Astrocyte (in vitro differentiated cells and primary cell): ENCODE data around the gene HSD17B2. TPM values are rescaled to one million over a fixed set of nuclear protein-coding genes. Genes with fewer than 3 reads are reported as not detected.
"Not testable (repeated sequence)": the region's sequence is repeated elsewhere in the genome, so short reads cannot be mapped to it uniquely, and the experiment has no call there.

ENCODE experiments used
- DNase-seq: peaks from one replicate; pipeline ENCODE4 v3.0.0-alpha.2; 2010; ENCODE audit warnings: low read depth
- FAIRE-seq: peaks from 2 replicates; lab custom pipeline; 2011; peaks lifted over from hg19 to GRCh38; lab: Jason Lieb, UNC
- H2AFZ ChIP-seq: 2 replicates; pipeline ENCODE4 v1.6.0; 2012; ENCODE audit warnings: low read depth, low read length, inconsistent platforms
- H3K27ac ChIP-seq: 2 replicates; pipeline ENCODE4 v1.5.1; 2011; ENCODE audit warnings: low read depth, low read length, inconsistent platforms
- H3K27me3 ChIP-seq: 2 replicates; pipeline ENCODE4 v1.6.0; 2011; ENCODE audit warnings: low read length, inconsistent platforms; ENCODE audit not compliant: insufficient read depth
- H3K36me3 ChIP-seq: 2 replicates; pipeline ENCODE4 v1.5.1; 2011; ENCODE audit warnings: low read length, inconsistent platforms; ENCODE audit not compliant: insufficient read depth
- H3K4me1 ChIP-seq: 2 replicates; pipeline ENCODE4 v1.5.1; 2011; ENCODE audit warnings: low read length, inconsistent platforms; ENCODE audit not compliant: insufficient read depth
- H3K4me2 ChIP-seq: 2 replicates; pipeline ENCODE4 v1.6.0; 2012; ENCODE audit warnings: low read length, inconsistent platforms
- H3K4me3 ChIP-seq: 2 replicates; pipeline ENCODE4 v1.5.1; 2011; ENCODE audit warnings: low read depth, mild to moderate bottlenecking, low read length, inconsistent platforms; ENCODE audit not compliant: insufficient read depth
- H3K79me2 ChIP-seq: 2 replicates; pipeline ENCODE4 v1.6.0; 2012; ENCODE audit warnings: mild to moderate bottlenecking, low read length, inconsistent platforms; ENCODE audit not compliant: insufficient read depth
- H3K9ac ChIP-seq: 2 replicates; pipeline ENCODE4 v1.6.0; 2012; ENCODE audit warnings: mild to moderate bottlenecking, low read length, inconsistent platforms
- H3K9me3 ChIP-seq: 2 replicates; pipeline ENCODE4 v1.5.1; 2012; ENCODE audit warnings: low read depth, mild to moderate bottlenecking, low read length, inconsistent platforms; ENCODE audit not compliant: insufficient read depth
- H4K20me1 ChIP-seq: 2 replicates; pipeline ENCODE4 v1.6.0; 2012; ENCODE audit warnings: low read length, inconsistent platforms; ENCODE audit not compliant: insufficient read depth
- H3K27ac Mint-ChIP-seq: one replicate; pipeline ENCODE4 v1.8.0; 2021; ENCODE audit warnings: mild to moderate bottlenecking, mixed read lengths; ENCODE audit not compliant: unreplicated experiment
- H3K27me3 Mint-ChIP-seq: one replicate; pipeline ENCODE4 v1.8.0; 2021; ENCODE audit warnings: low read depth, mixed read lengths; ENCODE audit not compliant: unreplicated experiment
- H3K36me3 Mint-ChIP-seq: one replicate; pipeline ENCODE4 v1.8.0; 2021; ENCODE audit warnings: low read depth, mixed read lengths; ENCODE audit not compliant: unreplicated experiment
- H3K4me1 Mint-ChIP-seq: one replicate; pipeline ENCODE4 v1.8.0; 2021; ENCODE audit warnings: low read depth, mixed read lengths; ENCODE audit not compliant: unreplicated experiment
- H3K4me3 Mint-ChIP-seq: one replicate; pipeline ENCODE4 v1.8.0; 2021; ENCODE audit warnings: mild to moderate bottlenecking, moderate library complexity, mixed read lengths; ENCODE audit not compliant: unreplicated experiment
- H3K9me3 Mint-ChIP-seq: one replicate; pipeline ENCODE4 v1.8.0; 2021; ENCODE audit warnings: mild to moderate bottlenecking, mixed read lengths; ENCODE audit not compliant: unreplicated experiment
- EZH2 ChIP-seq: IDR thresholded peaks from 2 replicates; pipeline ENCODE4 v1.6.1; 2012; ENCODE audit warnings: mild to moderate bottlenecking, low read length, inconsistent platforms; ENCODE audit not compliant: insufficient read depth
- total RNA-seq: library from RNA; stranded (reverse); gene quantifications from 2 replicates; pipeline ENCODE4 v1.2.1, GENCODE V29; 2021
- TF ChIP-seq, protein P1 (sequence below): IDR thresholded peaks from 2 replicates; pipeline ENCODE4 v1.5.1; 2011; ENCODE audit warnings: low read depth, mild to moderate bottlenecking, inconsistent platforms, low read length, moderate library complexity; ENCODE audit not compliant: insufficient read depth

Gene HSD17B2
- total RNA-seq, 1 donor from 2014 or later: 0.20 TPM

DNA sequence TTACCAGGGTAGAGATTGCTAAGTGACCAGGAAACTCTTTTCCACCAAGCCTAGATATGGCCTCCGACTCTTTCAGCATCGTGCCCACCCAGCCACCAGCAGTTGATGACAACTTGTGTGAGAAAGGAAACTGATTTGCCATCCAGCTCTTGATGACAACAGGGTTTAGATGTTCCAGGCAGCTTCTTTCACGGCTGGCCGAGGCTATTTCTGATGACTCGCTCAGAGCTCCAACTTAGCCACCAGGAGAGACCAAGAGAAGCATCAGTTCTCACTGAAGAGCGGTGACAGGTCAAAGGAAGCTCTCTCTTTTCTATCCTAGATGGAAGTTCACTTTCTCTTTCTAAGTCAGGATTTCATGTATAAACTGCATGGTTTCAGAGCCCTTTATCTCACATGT is 73.7 kb downstream of the HSD17B2 start:
- no peak overlapping the region for H3K4me3 Mint-ChIP-seq
- no peak overlapping the region for H3K27ac ChIP-seq
- no peak overlapping the region for H3K4me2 ChIP-seq
- H3K36me3 Mint-ChIP-seq: no peaks in the 10 kb centered on the region
- H3K9me3 Mint-ChIP-seq: no peaks in the 10 kb centered on the region
- no peaks in the 10 kb centered on the region for H4K20me1 ChIP-seq
- no peak overlapping the region for H2AFZ ChIP-seq
- peaks cover 13% of the 10 kb centered on the region for H3K27me3 Mint-ChIP-seq
- H3K27me3 ChIP-seq: peaks cover 4% of the 10 kb centered on the region
- H3K4me3 ChIP-seq: no peak overlapping the region
- no peak overlapping the region for H3K27ac Mint-ChIP-seq
- H3K4me1 Mint-ChIP-seq: peaks cover 7% of the 10 kb centered on the region
- DNase-seq (no peak), FAIRE-seq (no peak)
- H3K4me1 ChIP-seq: no peaks in the 10 kb centered on the region
- H3K9ac ChIP-seq: no peak overlapping the region
- H3K79me2 ChIP-seq: no peaks in the 10 kb centered on the region
- TF ChIP-seq, protein P1, sequence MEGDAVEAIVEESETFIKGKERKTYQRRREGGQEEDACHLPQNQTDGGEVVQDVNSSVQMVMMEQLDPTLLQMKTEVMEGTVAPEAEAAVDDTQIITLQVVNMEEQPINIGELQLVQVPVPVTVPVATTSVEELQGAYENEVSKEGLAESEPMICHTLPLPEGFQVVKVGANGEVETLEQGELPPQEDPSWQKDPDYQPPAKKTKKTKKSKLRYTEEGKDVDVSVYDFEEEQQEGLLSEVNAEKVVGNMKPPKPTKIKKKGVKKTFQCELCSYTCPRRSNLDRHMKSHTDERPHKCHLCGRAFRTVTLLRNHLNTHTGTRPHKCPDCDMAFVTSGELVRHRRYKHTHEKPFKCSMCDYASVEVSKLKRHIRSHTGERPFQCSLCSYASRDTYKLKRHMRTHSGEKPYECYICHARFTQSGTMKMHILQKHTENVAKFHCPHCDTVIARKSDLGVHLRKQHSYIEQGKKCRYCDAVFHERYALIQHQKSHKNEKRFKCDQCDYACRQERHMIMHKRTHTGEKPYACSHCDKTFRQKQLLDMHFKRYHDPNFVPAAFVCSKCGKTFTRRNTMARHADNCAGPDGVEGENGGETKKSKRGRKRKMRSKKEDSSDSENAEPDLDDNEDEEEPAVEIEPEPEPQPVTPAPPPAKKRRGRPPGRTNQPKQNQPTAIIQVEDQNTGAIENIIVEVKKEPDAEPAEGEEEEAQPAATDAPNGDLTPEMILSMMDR: no peak
- no peak for TF ChIP-seq EZH2
- H3K9me3 ChIP-seq: no peaks in the 10 kb centered on the region
- H3K36me3 ChIP-seq: no peaks in the 10 kb centered on the region

DNA sequence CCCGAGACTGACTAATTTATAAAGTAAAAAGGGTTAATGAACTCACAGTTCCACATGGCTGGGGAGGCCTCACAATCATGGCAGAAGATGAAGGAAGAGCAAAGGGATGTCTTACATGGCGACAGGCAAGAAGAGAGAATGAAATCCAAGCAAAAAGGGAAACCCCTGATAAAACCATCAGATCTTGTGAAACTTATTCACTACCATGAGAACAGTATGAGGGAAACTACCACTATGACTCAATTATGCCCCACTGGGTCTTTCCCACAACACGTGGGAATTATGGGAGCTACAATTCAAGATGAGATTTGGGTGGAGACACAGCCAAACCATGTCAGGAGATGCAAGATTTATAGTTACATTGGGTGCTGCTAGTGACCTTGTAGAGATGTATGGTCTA is 74.2 kb downstream of the HSD17B2 start:
- not testable (repeated sequence) for H4K20me1 ChIP-seq, H3K36me3 ChIP-seq, FAIRE-seq, H3K36me3 Mint-ChIP-seq, H3K4me3 ChIP-seq, H3K27me3 Mint-ChIP-seq, H3K9me3 Mint-ChIP-seq, H3K27ac Mint-ChIP-seq, H3K9ac ChIP-seq, H3K27ac ChIP-seq, H3K9me3 ChIP-seq, H2AFZ ChIP-seq, H3K27me3 ChIP-seq, DNase-seq, H3K4me1 ChIP-seq, H3K4me2 ChIP-seq, H3K4me1 Mint-ChIP-seq, H3K4me3 Mint-ChIP-seq, H3K79me2 ChIP-seq

DNA sequence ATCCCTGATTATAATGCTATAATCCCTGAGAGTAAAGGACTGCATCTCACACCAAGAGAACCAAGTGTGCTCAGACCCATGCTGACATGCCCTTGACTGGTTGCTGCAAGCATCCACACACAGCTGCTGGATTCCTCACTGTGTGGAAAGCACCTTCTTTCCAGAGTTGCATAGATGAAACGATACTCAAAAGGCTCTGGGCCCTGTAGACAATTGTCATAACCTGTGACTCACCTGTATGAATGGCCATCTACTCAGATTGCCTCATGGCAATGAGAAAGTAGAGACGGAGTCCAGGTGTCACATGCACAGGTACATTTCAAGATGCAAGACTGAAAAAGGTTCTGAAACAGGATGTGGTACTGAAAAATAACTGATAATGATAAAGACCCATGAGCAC is 76.9 kb downstream of the HSD17B2 start:
- TF ChIP-seq EZH2: no peak
- TF ChIP-seq, protein P1: no peak
- Histone ChIP-seq H3K27me3 (peaks cover 4% of the 10 kb centered on the region), H4K20me1 (no peaks in the 10 kb centered on the region), H2AFZ (no peak overlapping the region), H3K9me3 (no peaks in the 10 kb centered on the region), H3K79me2 (no peaks in the 10 kb centered on the region), H3K4me2 (no peak overlapping the region), H3K27ac (no peak overlapping the region), H3K4me1 (no peaks in the 10 kb centered on the region), H3K4me3 (no peak overlapping the region), H3K9ac (no peak overlapping the region), H3K36me3 (no peaks in the 10 kb centered on the region)
- FAIRE-seq (no peak), DNase-seq (no peak)
- Mint-ChIP-seq H3K36me3 (no peaks in the 10 kb centered on the region), H3K9me3 (no peaks in the 10 kb centered on the region), H3K4me1 (peaks cover 5% of the 10 kb centered on the region), H3K4me3 (no peak overlapping the region), H3K27me3 (peaks cover 7% of the 10 kb centered on the region), H3K27ac (no peak overlapping the region)
